HFF-Myc (cell line): ENCODE results near the gene IL4R.
"Not testable (repeated sequence)": the region's sequence is repeated elsewhere in the genome, so short reads cannot be mapped to it uniquely, and the experiment has no call there.

Source experiments
- DNase-seq: peaks from one replicate; pipeline ENCODE4 v3.0.0-alpha.2; 2011; ENCODE audit warnings: low read depth; ENCODE audit errors: extremely low read depth
- H3K4me3 ChIP-seq: replicated peaks from 2 replicates; pipeline ENCODE4 v1.5.1; 2011; ENCODE audit warnings: low read depth, mild to moderate bottlenecking, control low read depth, low read length
- CTCF ChIP-seq: IDR thresholded peaks from 2 replicates; pipeline ENCODE4 v1.5.1; 2012; ENCODE audit warnings: mild to moderate bottlenecking, low read depth, low read length, control low read depth; ENCODE audit errors: missing control alignments

Gene IL4R

GRCh38 chr16:27387724-27388123 is 74.0 kb downstream of the IL4R start:
- TF ChIP-seq CTCF: no peak
- no peak overlapping the region for H3K4me3 ChIP-seq
- DNase-seq: no peak

GRCh38 chr16:27389272-27389961 is 75.6 kb downstream of the IL4R start:
- no peak for TF ChIP-seq CTCF
- H3K4me3 ChIP-seq: no peak overlapping the region
- DNase-seq: no peak

- TF ChIP-seq CTCF: no peak
- no peak for DNase-seq
These were observed 76.4 kb downstream of the IL4R start for GRCh38 chr16:27390151-27390550.

GRCh38 chr16:27392671-27393070 is 78.9 kb downstream of the IL4R start:
- no peak for TF ChIP-seq CTCF
- no peak for DNase-seq

More at GRCh38 chr16:27390151-27390550, 76.4 kb downstream of the IL4R start:
- H3K4me3 ChIP-seq: no peak overlapping the region

DNA sequence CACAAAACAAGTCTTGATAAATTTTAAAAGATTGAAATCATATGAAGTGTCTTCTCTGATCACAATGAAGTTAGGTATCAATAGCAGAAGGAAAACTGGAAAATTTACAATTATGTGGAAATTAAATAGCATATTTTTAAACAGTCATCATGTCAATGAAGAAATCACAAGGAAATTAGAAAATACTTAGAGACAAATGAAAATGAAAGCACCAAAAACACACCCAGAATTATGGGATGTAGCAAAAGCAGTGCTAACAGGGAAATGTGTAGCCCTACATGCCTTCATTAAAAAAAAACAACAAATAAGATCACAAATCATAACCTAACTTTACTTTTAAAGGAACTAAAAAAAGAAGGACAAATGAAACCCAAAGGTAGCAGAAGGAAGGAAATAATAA is 80.7 kb downstream of the IL4R start:
- no peak overlapping the region for H3K4me3 ChIP-seq
- DNase-seq: no peak
- no peak for TF ChIP-seq CTCF

More at GRCh38 chr16:27392671-27393070, 78.9 kb downstream of the IL4R start:
- H3K4me3 ChIP-seq: no peak overlapping the region

GRCh38 chr16:27398341-27398893 is 84.6 kb downstream of the IL4R start:
- not testable (repeated sequence) for DNase-seq, H3K4me3 ChIP-seq

- no peak for DNase-seq
- no peak for TF ChIP-seq CTCF
- H3K4me3 ChIP-seq: no peak overlapping the region
These were observed 85.4 kb downstream of the IL4R start for GRCh38 chr16:27398894-27399853.
